HepG2 (cell line): Measurements from ENCODE around the gene GSPT1. TPM values are rescaled to one million over a fixed set of nuclear protein-coding genes. Genes with fewer than 3 reads are reported as not detected.

ENCODE experiments used
- CREB1 ChIP-seq, 2 experiments: fragments of 450-650 bp in 1 of 2; IDR thresholded peaks; 2 replicates each; pipeline ENCODE4 v1.6.1; 2016 to 2017; ENCODE audit warnings: control low read depth in 1 of 2, mild to moderate bottlenecking in 1 of 2, missing compliant biosample characterization in 1 of 2, missing genetic modification characterization in 1 of 2
- ELF1 ChIP-seq: sonication (generic); formaldehyde crosslinking; IDR thresholded peaks from 2 replicates; pipeline ENCODE4 v1.4.0; 2020; ENCODE audit warnings: missing genetic modification reagents
- FOXA3 ChIP-seq: IDR thresholded peaks from 2 replicates; pipeline ENCODE4 v1.6.1; 2016; ENCODE audit warnings: missing genetic modification reagents, missing compliant biosample characterization
- JUNB ChIP-seq: sonication (generic); formaldehyde crosslinking; IDR thresholded peaks from 2 replicates; pipeline ENCODE4 v1.8.0; 2022; ENCODE audit warnings: missing genetic modification reagents, mild to moderate bottlenecking, borderline replicate concordance
- KAT7 ChIP-seq: IDR thresholded peaks from 2 replicates; pipeline ENCODE4 v1.6.1; 2018; ENCODE audit warnings: borderline replicate concordance, missing compliant biosample characterization
- NFE2L2 ChIP-seq: fragments of 150-350 bp; IDR thresholded peaks from 2 replicates; pipeline ENCODE4 v1.6.1; 2014; ENCODE audit warnings: low read length
- PHB2 ChIP-seq: fragments of 450-650 bp; IDR thresholded peaks from 2 replicates; pipeline ENCODE4 v1.6.1; 2018; ENCODE audit not compliant: partially characterized antibody
- RBM22 ChIP-seq: fragments of 200-400 bp; formaldehyde crosslinking; optimal IDR thresholded peaks from 2 replicates; pipeline ENCODE3; 2017; ENCODE audit warnings: mild to moderate bottlenecking, low read length, moderate library complexity
- SAP130 ChIP-seq: IDR thresholded peaks from 2 replicates; pipeline ENCODE4 v1.6.1; 2016; ENCODE audit warnings: low read depth
- SIX4 ChIP-seq: sonication (generic); formaldehyde crosslinking; IDR thresholded peaks from 2 replicates; pipeline ENCODE4 v1.4.0; 2020; ENCODE audit warnings: missing genetic modification reagents
- SNAPC2 ChIP-seq: sonication (generic); formaldehyde crosslinking; IDR thresholded peaks from 2 replicates; pipeline ENCODE4 v1.8.1; 2022; ENCODE audit warnings: mild to moderate bottlenecking, missing genetic modification reagents
- SRF ChIP-seq: IDR thresholded peaks from 2 replicates; pipeline ENCODE4 v1.6.1; 2011; ENCODE audit warnings: mild to moderate bottlenecking, low read depth, low read length, moderate library complexity
- SSRP1 ChIP-seq: IDR thresholded peaks from 2 replicates; pipeline ENCODE4 v1.6.1; 2016; ENCODE audit warnings: control low read depth
- ZBTB21 ChIP-seq: sonication (generic); formaldehyde crosslinking; IDR thresholded peaks from 2 replicates; pipeline ENCODE4 v1.4.0; 2020; ENCODE audit warnings: missing genetic modification reagents
- polyA plus RNA-seq, 8 experiments: library from polyadenylated mRNA; depleted of rRNA in 3 of 8; stranded (reverse) in 7 of 8; unstranded in 1 of 8; fragments of >200 nt; fragmentation: Illumina TruSeq in 4 of 8; extraction: Trizol in 4 of 8; gene quantifications; 2 replicates each; pipeline versions ENCODE4 v1.2.1 to v1.2.3, GENCODE V29; 2011 to 2016; ENCODE audit warnings: low read depth in 4 of 8, missing spikeins in 1 of 8, mixed read lengths in 1 of 8; ENCODE audit not compliant: insufficient read depth in 1 of 8
- total RNA-seq, 5 experiments: library from RNA; depleted of rRNA; stranded (reverse); fragments of >200 nt; fragmentation: Illumina TruSeq; extraction: Trizol; gene quantifications; 2 replicates each; pipeline ENCODE4 v1.2.3, GENCODE V29; 2016; ENCODE audit warnings: low read depth in 1 of 5
- TF ChIP-seq, protein P1 (sequence below): sonication (generic); formaldehyde crosslinking; IDR thresholded peaks from 2 replicates; pipeline ENCODE4 v1.4.0; 2020; ENCODE audit warnings: missing genetic modification reagents
- TF ChIP-seq, protein P2 (sequence below): sonication (generic); formaldehyde crosslinking; IDR thresholded peaks from 2 replicates; pipeline ENCODE4 v1.8.1; 2023; ENCODE audit warnings: mild to moderate bottlenecking, moderate library complexity, missing genetic modification reagents
- TF ChIP-seq, protein P3 (sequence below): sonication (generic); formaldehyde crosslinking; IDR thresholded peaks from 2 replicates; pipeline ENCODE4 v1.5.1; 2020; ENCODE audit warnings: mild to moderate bottlenecking, missing genetic modification reagents
- TF ChIP-seq, protein P4 (sequence below): sonication (generic); formaldehyde crosslinking; IDR thresholded peaks from 2 replicates; pipeline ENCODE4 v1.4.0; 2020; ENCODE audit warnings: missing genetic modification reagents, borderline replicate concordance
- TF ChIP-seq, protein P5 (sequence below): sonication (generic); formaldehyde crosslinking; IDR thresholded peaks from 2 replicates; pipeline ENCODE4 v1.8.0; 2022; ENCODE audit warnings: missing genetic modification reagents, low read depth, mild to moderate bottlenecking, borderline replicate concordance

Gene GSPT1
- total and polyA plus RNA-seq, 2 of the 13 experiments (the other 11 are each of a cell fraction or from before 2014, with no cell fraction given): 120 to 316 TPM

DNA sequence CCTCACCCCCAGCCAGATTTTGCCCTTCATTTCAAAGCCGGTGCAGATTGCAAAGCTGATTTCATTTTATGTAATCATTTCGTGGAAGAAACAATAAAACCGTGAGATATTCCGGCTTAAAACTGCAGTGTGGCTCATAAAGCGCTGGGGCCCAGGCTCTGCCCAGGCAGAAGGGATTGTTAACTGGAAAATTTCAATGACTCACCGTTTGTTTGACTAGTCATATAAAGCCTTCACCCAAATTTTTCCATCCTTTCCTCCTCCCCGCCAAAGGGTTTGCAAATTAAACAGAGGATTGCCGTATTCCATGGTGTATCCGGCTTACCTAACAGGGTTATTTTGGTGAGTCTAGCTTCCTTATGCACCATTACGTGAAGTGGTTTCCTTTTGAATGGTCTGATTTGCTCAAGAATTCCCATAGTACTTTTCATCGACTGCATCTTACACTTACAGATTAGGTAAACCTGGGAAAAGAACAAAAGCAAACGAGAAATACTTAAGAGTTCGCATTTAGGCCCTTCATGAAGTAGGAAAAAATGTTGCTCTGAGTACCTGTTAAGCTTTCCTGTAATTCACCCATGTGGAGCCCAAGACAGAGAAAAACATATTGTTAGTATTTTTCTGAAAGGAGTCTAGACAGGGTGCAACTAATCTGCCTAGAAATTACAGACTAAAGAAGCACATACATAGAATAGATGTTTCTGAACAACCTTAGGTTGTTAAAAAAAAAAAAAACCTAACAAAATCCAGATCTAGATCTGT lies 949 bp upstream of the GSPT1 start (continued):
- TF ChIP-seq, protein P1, sequence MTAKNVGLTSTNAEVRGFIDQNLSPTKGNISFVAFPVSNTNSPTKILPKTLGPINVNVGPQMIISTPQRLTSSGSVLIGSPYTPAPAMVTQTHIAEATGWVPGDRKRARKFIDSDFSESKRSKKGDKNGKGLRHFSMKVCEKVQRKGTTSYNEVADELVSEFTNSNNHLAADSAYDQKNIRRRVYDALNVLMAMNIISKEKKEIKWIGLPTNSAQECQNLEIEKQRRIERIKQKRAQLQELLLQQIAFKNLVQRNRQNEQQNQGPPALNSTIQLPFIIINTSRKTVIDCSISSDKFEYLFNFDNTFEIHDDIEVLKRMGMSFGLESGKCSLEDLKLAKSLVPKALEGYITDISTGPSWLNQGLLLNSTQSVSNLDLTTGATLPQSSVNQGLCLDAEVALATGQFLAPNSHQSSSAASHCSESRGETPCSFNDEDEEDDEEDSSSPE (CRISPR knock-in tag): peak; percentile 38; the same call in 1 of the 2 replicates
- TF ChIP-seq, protein P2, sequence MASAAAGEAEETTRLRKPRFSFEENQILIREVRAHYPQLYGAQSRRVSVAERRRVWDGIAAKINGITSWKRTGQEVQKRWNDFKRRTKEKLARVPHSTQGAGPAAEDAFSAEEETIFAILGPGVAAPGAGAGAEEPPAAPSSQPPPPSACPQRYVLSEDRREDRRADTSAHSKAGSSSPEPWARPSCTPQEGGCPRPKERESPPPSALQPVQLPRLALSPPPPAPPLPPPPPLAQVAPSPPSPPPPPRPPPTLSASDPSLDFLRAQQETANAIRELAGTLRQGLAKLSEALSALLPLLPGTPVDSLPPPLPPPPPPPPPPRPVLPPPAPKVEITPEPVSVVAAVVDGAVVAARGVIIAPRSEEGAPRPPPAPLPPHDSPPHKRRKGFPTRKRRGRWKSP: no peak; the same call in none of the 2 replicates
- TF ChIP-seq ZBTB21 (CRISPR knock-in tag) (peak; percentile 45; the same call in 1 of the 2 replicates), FOXA3 (CRISPR knock-in tag) (peak; percentile 86), ELF1 (0 out of 2 replicates have a peak, but pooled peaks have one; percentile 29), PHB2 (no peak), JUNB (CRISPR knock-in tag) (peak; percentile 87; the same call in 1 of the 2 replicates), SRF (peak; percentile 86), KAT7 (CRISPR knock-in tag) (0 out of 2 replicates have a peak, but pooled peaks have one; percentile 11), SSRP1 (CRISPR knock-in tag) (no peak), NFE2L2 (peak; percentile 49; the same call in 1 of the 2 replicates), SIX4 (peak; percentile 50), SNAPC2 (no peak), RBM22 (peak; percentile 72), SAP130 (CRISPR knock-in tag) (0 out of 2 replicates have a peak, but pooled peaks have one; percentile 38), CREB1 (IDR thresholded peaks at IDR 0.05) (peak; percentile 59), CREB1 (CRISPR knock-in tag; IDR thresholded peaks at IDR 0.05) (peak; percentile 59)
- TF ChIP-seq, protein P3, sequence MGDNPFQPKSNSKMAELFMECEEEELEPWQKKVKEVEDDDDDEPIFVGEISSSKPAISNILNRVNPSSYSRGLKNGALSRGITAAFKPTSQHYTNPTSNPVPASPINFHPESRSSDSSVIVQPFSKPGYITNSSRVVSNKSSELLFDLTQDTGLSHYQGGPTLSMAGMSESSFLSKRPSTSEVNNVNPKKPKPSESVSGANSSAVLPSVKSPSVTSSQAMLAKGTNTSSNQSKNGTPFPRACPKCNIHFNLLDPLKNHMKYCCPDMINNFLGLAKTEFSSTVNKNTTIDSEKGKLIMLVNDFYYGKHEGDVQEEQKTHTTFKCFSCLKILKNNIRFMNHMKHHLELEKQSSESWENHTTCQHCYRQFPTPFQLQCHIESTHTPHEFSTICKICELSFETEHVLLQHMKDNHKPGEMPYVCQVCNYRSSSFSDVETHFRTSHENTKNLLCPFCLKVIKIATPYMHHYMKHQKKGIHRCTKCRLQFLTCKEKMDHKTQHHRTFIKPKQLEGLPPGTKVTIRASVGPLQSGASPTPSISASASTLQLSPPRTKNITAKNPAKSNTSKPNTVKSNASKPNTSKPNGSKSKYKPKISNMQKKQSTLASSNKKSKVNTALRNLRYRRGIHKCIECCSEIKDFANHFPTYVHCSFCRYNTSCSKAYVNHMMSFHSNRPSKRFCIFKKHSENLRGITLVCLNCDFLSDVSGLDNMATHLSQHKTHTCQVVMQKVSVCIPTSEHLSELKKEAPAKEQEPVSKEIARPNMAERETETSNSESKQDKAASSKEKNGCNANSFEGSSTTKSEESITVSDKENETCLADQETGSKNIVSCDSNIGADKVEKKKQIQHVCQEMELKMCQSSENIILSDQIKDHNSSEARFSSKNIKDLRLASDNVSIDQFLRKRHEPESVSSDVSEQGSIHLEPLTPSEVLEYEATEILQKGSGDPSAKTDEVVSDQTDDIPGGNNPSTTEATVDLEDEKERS (CRISPR knock-in tag): 0 out of 2 replicates have a peak, but pooled peaks have one; percentile 15
- TF ChIP-seq, protein P4, sequence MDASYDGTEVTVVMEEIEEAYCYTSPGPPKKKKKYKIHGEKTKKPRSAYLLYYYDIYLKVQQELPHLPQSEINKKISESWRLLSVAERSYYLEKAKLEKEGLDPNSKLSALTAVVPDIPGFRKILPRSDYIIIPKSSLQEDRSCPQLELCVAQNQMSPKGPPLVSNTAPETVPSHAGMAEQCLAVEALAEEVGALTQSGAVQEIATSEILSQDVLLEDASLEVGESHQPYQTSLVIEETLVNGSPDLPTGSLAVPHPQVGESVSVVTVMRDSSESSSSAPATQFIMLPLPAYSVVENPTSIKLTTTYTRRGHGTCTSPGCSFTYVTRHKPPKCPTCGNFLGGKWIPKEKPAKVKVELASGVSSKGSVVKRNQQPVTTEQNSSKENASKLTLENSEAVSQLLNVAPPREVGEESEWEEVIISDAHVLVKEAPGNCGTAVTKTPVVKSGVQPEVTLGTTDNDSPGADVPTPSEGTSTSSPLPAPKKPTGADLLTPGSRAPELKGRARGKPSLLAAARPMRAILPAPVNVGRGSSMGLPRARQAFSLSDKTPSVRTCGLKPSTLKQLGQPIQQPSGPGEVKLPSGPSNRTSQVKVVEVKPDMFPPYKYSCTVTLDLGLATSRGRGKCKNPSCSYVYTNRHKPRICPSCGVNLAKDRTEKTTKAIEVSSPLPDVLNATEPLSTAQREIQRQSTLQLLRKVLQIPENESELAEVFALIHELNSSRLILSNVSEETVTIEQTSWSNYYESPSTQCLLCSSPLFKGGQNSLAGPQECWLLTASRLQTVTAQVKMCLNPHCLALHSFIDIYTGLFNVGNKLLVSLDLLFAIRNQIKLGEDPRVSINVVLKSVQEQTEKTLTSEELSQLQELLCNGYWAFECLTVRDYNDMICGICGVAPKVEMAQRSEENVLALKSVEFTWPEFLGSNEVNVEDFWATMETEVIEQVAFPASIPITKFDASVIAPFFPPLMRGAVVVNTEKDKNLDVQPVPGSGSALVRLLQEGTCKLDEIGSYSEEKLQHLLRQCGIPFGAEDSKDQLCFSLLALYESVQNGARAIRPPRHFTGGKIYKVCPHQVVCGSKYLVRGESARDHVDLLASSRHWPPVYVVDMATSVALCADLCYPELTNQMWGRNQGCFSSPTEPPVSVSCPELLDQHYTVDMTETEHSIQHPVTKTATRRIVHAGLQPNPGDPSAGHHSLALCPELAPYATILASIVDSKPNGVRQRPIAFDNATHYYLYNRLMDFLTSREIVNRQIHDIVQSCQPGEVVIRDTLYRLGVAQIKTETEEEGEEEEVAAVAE (CRISPR knock-in tag): 0 out of 2 replicates have a peak, but pooled peaks have one; percentile 23
- TF ChIP-seq, protein P5, sequence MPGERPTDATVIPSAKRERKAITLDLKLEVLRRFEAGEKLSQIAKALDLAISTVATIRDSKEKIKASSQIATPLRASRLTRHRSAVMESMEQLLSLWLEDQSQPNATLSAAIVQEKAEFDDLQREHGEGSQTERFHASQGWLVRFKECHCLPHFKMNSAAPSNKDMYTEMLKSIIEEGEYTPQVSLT (CRISPR knock-in tag): 0 out of 2 replicates have a peak, but pooled peaks have one; percentile 41
